OCI-M2 (cell line): Measurements from ENCODE around the gene ZNF639.

Source experiments
- DNase-seq: peaks from one replicate; lab custom pipeline; 2025; ENCODE audit not compliant: unreplicated experiment; lab: John Stamatoyannopoulos, UW

Gene ZNF639

GRCh38 chr3:179309225-179310078 lies 13.4 kb upstream of the ZNF639 start:
- DNase-seq = no peak

GRCh38 chr3:179318876-179319275 lies 4.0 kb upstream of the ZNF639 start:
- DNase-seq = no peak

- DNase-seq = no peak
Measured at GRCh38 chr3:179321668-179322285, 1.1 kb upstream of the ZNF639 start.

GRCh38 chr3:179323197-179324110 lies 623 bp downstream of the ZNF639 start:
- DNase-seq = no peak

GRCh38 chr3:179324270-179324754 lies 1.5 kb downstream of the ZNF639 start:
- DNase-seq = no peak

GRCh38 chr3:179330438-179330837 lies 7.6 kb downstream of the ZNF639 start:
- no peak for DNase-seq

- no peak for DNase-seq
Measured at GRCh38 chr3:179332240-179332639, 9.4 kb downstream of the ZNF639 start.

GRCh38 chr3:179333084-179333483 lies 10.3 kb downstream of the ZNF639 start:
- DNase-seq = no peak

GRCh38 chr3:179336345-179336929 lies 13.6 kb downstream of the ZNF639 start:
- no peak for DNase-seq

- DNase-seq = peak; percentile 50
Measured at GRCh38 chr3:179347345-179348194, 24.7 kb downstream of the ZNF639 start, which contains the start of gene MFN1. Gene MFN1 (plus strand): TSS chr3:179347709. CDS start chr3:179348852, 1,143 bp downstream.

GRCh38 chr3:179348325-179349013 lies 25.6 kb downstream of the ZNF639 start:
- no peak for DNase-seq

GRCh38 chr3:179355996-179356395 lies 33.2 kb downstream of the ZNF639 start:
- DNase-seq = no peak

GRCh38 chr3:179363332-179363731 lies 40.5 kb downstream of the ZNF639 start:
- no peak for DNase-seq

- DNase-seq = no peak
Measured at GRCh38 chr3:179369621-179370020, 46.8 kb downstream of the ZNF639 start.

GRCh38 chr3:179373938-179374337 lies 51.1 kb downstream of the ZNF639 start:
- no peak for DNase-seq

GRCh38 chr3:179375091-179375999 lies 52.5 kb downstream of the ZNF639 start:
- no peak for DNase-seq

- no peak for DNase-seq
Measured at GRCh38 chr3:179376474-179376873, 53.6 kb downstream of the ZNF639 start.
